ENCODE measurements around the gene OR52N5. TPM values are rescaled to one million over a fixed set of nuclear protein-coding genes. Genes with fewer than 3 reads are reported as not detected.

OR52N5 gene
- total and polyA plus RNA-seq, 2 experiments from 2014 or later = not detected

DNA sequence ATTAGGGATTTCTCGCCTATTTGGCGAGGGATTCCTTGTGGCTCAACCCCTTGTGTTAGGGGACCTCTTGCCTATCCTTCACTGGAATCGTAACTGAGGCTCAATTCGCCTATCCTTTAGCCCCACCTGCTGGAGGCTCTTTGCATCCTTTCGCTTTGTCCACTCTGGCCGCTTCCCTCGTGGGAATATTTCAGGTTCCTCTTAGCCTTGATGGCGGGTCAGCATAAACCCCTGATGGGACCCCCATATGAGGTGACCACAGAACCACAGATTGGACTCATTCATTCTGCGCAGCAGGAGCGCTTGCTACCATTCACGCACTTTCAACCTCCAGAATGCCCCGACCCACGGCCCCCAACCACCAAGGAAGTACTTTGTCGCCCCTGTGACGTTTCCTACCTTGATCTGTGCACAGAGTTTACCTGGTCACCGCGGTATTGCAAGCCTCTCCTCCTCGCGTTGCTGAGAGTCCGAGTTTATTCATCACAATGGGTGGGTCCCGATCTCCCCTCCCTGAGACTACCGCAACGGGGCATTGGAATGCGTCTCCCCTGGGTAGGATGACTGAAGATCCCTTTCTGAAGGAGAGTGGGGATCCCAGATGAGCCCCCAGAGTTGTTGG lies 25.5 kb upstream of the OR52N5 start, which contains the start of gene OR52N2:
OR52N2 (plus strand) TSS at position 425 of the 622 bp plus-strand sequence. CDS start 11,412 bp downstream, outside the sequence.
- H3F3A ChIP-seq (replicated peaks; ENCODE audit: low read depth) = no peaks in the 10 kb centered on the region
- no peak within 1 kb of the TSS for H3K27ac ChIP-seq (ENCODE audit: low read depth)
- no peaks in the 10 kb centered on the region for H3K79me2 ChIP-seq (replicated peaks; ENCODE audit: insufficient read depth)
- Mint-ChIP-seq H3K27ac (0 out of 2 replicates have a peak within 1 kb of the TSS, but pooled peaks have one; percentile 25), H3K36me3 (ENCODE audit: low read depth) (no peaks in the 10 kb centered on the region), H3K27me3 (ENCODE audit: insufficient read depth, low read depth, poor library complexity) (peaks cover 2% of the 10 kb centered on the region), H3K4me3 (peak within 1 kb of the TSS; percentile 74; the same call in 2 of the 3 replicates), H3K4me1 (peaks cover 27% of the 10 kb centered on the region), H3K9me3 (peaks cover 10% of the 10 kb centered on the region)
- peak within 1 kb of the TSS; percentile 58 for H3K4me3 ChIP-seq
- H2AFZ ChIP-seq = peak within 1 kb of the TSS; percentile 93
- H3K4me1 ChIP-seq (ENCODE audit: insufficient read depth) = peaks cover 18% of the 10 kb centered on the region
- H3K27me3 ChIP-seq (ENCODE audit: insufficient read depth) = no peaks in the 10 kb centered on the region
- peak within 1 kb of the TSS; percentile 78 for H3K4me2 ChIP-seq
- no peak for TF ChIP-seq ZNF114 (CRISPR knock-in tag; IDR thresholded peaks at IDR 0.05)
- TF ChIP-seq CREB1 (CRISPR knock-in tag; IDR thresholded peaks at IDR 0.05; ENCODE audit: low read depth) = peak; percentile 39; the same call in 1 of the 2 replicates
- TF ChIP-seq, protein P1, sequence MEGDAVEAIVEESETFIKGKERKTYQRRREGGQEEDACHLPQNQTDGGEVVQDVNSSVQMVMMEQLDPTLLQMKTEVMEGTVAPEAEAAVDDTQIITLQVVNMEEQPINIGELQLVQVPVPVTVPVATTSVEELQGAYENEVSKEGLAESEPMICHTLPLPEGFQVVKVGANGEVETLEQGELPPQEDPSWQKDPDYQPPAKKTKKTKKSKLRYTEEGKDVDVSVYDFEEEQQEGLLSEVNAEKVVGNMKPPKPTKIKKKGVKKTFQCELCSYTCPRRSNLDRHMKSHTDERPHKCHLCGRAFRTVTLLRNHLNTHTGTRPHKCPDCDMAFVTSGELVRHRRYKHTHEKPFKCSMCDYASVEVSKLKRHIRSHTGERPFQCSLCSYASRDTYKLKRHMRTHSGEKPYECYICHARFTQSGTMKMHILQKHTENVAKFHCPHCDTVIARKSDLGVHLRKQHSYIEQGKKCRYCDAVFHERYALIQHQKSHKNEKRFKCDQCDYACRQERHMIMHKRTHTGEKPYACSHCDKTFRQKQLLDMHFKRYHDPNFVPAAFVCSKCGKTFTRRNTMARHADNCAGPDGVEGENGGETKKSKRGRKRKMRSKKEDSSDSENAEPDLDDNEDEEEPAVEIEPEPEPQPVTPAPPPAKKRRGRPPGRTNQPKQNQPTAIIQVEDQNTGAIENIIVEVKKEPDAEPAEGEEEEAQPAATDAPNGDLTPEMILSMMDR (conservative IDR thresholded peaks at IDR 0.05; ENCODE audit: low read depth in 2 of 2) = peak; percentile 92 to 97
- H3K36me3 ChIP-seq (ENCODE audit: insufficient read depth) = no peaks in the 10 kb centered on the region
- no peaks in the 10 kb centered on the region for H4K20me1 ChIP-seq (replicated peaks; ENCODE audit: insufficient read depth)
- peak; percentile 88 for DNase-seq (ENCODE audit: low spot score)
- H3K9me2 ChIP-seq (ENCODE audit: insufficient read depth) = no peaks in the 10 kb centered on the region
- ATAC-seq = peak; percentile 93

DNA sequence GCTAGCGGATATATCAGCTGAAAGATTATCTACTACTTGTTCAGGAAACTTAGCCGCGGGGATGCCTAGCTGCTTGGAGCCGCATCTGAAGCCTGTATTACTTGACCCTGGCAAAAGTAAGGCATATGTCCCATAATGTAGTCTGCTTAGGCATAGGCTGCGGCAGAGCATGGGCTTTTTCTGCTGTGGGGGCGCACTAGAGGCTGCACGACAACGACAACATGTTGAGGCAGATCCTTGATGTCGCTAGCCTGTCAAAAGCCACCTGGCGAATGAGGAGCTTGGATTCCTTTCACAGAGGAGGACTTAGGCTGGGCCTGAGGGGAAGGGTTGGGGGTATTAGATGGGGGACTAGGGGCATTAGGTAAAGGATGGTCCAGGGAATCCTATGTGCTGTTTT lies 24.4 kb upstream of the OR52N5 start:
- H3K4me3 Mint-ChIP-seq = no peak overlapping the region
- no peaks in the 10 kb centered on the region for H3K36me3 ChIP-seq (ENCODE audit: insufficient read depth)
- H3K4me1 ChIP-seq (ENCODE audit: insufficient read depth) = peaks cover 14% of the 10 kb centered on the region
- H3K27me3 Mint-ChIP-seq (ENCODE audit: insufficient read depth, low read depth, poor library complexity) = peaks cover 2% of the 10 kb centered on the region
- H3K4me2 ChIP-seq = no peak overlapping the region
- no peaks in the 10 kb centered on the region for H3F3A ChIP-seq (replicated peaks; ENCODE audit: low read depth)
- no peaks in the 10 kb centered on the region for H3K79me2 ChIP-seq (replicated peaks; ENCODE audit: insufficient read depth)
- H3K9me2 ChIP-seq (ENCODE audit: insufficient read depth) = no peaks in the 10 kb centered on the region
- peak overlapping the region; percentile 85 for H2AFZ ChIP-seq
- no peak overlapping the region for H3K4me3 ChIP-seq
- peak; percentile 55 for DNase-seq (ENCODE audit: low spot score)
- H3K27ac ChIP-seq (ENCODE audit: low read depth) = no peak overlapping the region
- H4K20me1 ChIP-seq (replicated peaks; ENCODE audit: insufficient read depth) = no peaks in the 10 kb centered on the region
- no peaks in the 10 kb centered on the region for H3K36me3 Mint-ChIP-seq (ENCODE audit: low read depth)
- peak; percentile 73 for ATAC-seq
- H3K9me3 Mint-ChIP-seq = peaks cover 19% of the 10 kb centered on the region
- peaks cover 22% of the 10 kb centered on the region for H3K4me1 Mint-ChIP-seq
- no peak overlapping the region for H3K27ac Mint-ChIP-seq
- TF ChIP-seq ZNF331 (CRISPR knock-in tag; IDR thresholded peaks at IDR 0.05; ENCODE audit: low read depth) (no peak), POLR2AphosphoS5 (IDR thresholded peaks at IDR 0.05; ENCODE audit: low read depth) (no peak)
- TF ChIP-seq, protein P1 (conservative IDR thresholded peaks at IDR 0.05; ENCODE audit: low read depth in 2 of 2) = peak; percentile 35 to 62
- H3K27me3 ChIP-seq (ENCODE audit: insufficient read depth) = no peaks in the 10 kb centered on the region
